ENCODE results near the gene SDF4. TPM values are rescaled to one million over a fixed set of nuclear protein-coding genes. Genes with fewer than 3 reads are reported as not detected.

SDF4 gene
- total and polyA plus RNA-seq, 2 donors (not counting 1 experiment from before 2014, with no cell fraction given), result 127 to 133 TPM

- DNase-seq (ENCODE audit: low read depth in 2 of 2), result no peak
- Histone ChIP-seq H2AFZ (ENCODE audit: low read length) (no peak overlapping the region), H3K4me1 (ENCODE audit: control insufficient read depth, extremely low read depth, insufficient read depth, low read length) (no peaks in the 10 kb centered on the region), H3K9ac (ENCODE audit: insufficient read depth, low read length) (no peak overlapping the region), H3K9me3 (ENCODE audit: control insufficient read depth, insufficient read depth, low read depth, low read length) (no peaks in the 10 kb centered on the region), H3K36me3 (ENCODE audit: control insufficient read depth, insufficient read depth, low read length) (peaks cover 26% of the 10 kb centered on the region), H4K20me1 (ENCODE audit: control insufficient read depth, extremely low read depth, insufficient read depth, low read length) (no peaks in the 10 kb centered on the region), H3K27ac (ENCODE audit: insufficient read depth, low read length) (no peak overlapping the region), H3K4me2 (ENCODE audit: extremely low read depth, insufficient read depth, low read length) (no peak overlapping the region), H3K79me2 (ENCODE audit: control insufficient read depth, insufficient read depth, low read length) (no peaks in the 10 kb centered on the region), H3K4me3 (replicated peaks in 1 of 4; ENCODE audit: control extremely low read depth in 1 of 4, insufficient read depth in 1 of 4, low read depth in 3 of 4, low read length in 4 of 4) (no peak overlapping the region), H3K27me3 (ENCODE audit: control insufficient read depth, insufficient read depth, low read length) (no peaks in the 10 kb centered on the region)
- TF ChIP-seq EZH2 (IDR thresholded peaks at IDR 0.05; ENCODE audit: low read length, missing control alignments), result no peak
- TF ChIP-seq, protein P1, sequence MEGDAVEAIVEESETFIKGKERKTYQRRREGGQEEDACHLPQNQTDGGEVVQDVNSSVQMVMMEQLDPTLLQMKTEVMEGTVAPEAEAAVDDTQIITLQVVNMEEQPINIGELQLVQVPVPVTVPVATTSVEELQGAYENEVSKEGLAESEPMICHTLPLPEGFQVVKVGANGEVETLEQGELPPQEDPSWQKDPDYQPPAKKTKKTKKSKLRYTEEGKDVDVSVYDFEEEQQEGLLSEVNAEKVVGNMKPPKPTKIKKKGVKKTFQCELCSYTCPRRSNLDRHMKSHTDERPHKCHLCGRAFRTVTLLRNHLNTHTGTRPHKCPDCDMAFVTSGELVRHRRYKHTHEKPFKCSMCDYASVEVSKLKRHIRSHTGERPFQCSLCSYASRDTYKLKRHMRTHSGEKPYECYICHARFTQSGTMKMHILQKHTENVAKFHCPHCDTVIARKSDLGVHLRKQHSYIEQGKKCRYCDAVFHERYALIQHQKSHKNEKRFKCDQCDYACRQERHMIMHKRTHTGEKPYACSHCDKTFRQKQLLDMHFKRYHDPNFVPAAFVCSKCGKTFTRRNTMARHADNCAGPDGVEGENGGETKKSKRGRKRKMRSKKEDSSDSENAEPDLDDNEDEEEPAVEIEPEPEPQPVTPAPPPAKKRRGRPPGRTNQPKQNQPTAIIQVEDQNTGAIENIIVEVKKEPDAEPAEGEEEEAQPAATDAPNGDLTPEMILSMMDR (conservative IDR thresholded peaks at IDR 0.05 in 1 of 2, IDR thresholded peaks at IDR 0.05 in 1 of 2; ENCODE audit: low read depth in 1 of 2, low read length in 2 of 2), result no peak
Measured at GRCh38 chr1:1215881-1216605, 15.8 kb downstream of the SDF4 start.

DNA sequence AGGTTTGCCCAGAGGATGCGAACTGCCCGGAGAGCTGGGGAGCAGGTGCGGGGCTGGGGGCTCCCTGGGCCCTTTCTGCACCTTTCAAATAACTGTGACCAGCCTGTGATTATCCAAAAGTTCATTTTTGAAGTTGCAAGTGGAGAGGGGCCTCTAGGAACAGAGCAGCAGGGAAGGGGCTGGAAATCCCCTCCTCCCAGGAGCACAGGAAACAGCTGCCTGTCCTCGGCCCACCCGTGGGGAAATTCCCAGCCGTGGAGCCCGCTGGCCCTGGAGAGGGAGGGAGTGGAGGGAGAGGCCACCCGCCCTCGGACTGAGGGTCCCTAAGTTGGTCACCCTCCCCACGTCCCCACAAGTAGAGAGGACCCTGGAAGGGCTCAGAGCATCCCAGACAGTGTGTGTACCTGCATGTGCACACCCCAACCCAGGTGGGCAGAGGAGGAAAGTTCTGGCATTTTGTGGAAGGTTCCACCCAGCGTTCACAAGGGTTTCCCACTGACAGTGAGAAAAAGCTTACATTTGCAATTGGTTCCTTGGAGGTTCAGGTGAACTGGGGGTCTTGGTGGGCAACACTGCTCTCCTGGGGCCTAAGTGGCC lies 16.6 kb downstream of the SDF4 start:
- no peaks in the 10 kb centered on the region for H3K4me1 ChIP-seq (ENCODE audit: control insufficient read depth, extremely low read depth, insufficient read depth, low read length)
- H3K9me3 ChIP-seq (ENCODE audit: control insufficient read depth, insufficient read depth, low read depth, low read length), result no peaks in the 10 kb centered on the region
- no peak overlapping the region for H3K4me2 ChIP-seq (ENCODE audit: extremely low read depth, insufficient read depth, low read length)
- TF ChIP-seq EZH2 (IDR thresholded peaks at IDR 0.05; ENCODE audit: low read length, missing control alignments), result no peak
- TF ChIP-seq, protein P1 (conservative IDR thresholded peaks at IDR 0.05 in 1 of 2, IDR thresholded peaks at IDR 0.05 in 1 of 2; ENCODE audit: low read depth in 1 of 2, low read length in 2 of 2), result no peak
- no peaks in the 10 kb centered on the region for H3K27me3 ChIP-seq (ENCODE audit: control insufficient read depth, insufficient read depth, low read length)
- H2AFZ ChIP-seq (ENCODE audit: low read length), result no peak overlapping the region
- peaks cover 21% of the 10 kb centered on the region for H3K36me3 ChIP-seq (ENCODE audit: control insufficient read depth, insufficient read depth, low read length)
- no peak overlapping the region for H3K27ac ChIP-seq (ENCODE audit: insufficient read depth, low read length)
- H3K4me3 ChIP-seq (replicated peaks in 1 of 4; ENCODE audit: control extremely low read depth in 1 of 4, insufficient read depth in 1 of 4, low read depth in 3 of 4, low read length in 4 of 4), result no peak overlapping the region
- no peaks in the 10 kb centered on the region for H3K79me2 ChIP-seq (ENCODE audit: control insufficient read depth, insufficient read depth, low read length)
- H4K20me1 ChIP-seq (ENCODE audit: control insufficient read depth, extremely low read depth, insufficient read depth, low read length), result no peaks in the 10 kb centered on the region
- H3K9ac ChIP-seq (ENCODE audit: insufficient read depth, low read length), result no peak overlapping the region
- no peak for DNase-seq (ENCODE audit: low read depth in 2 of 2)

DNA sequence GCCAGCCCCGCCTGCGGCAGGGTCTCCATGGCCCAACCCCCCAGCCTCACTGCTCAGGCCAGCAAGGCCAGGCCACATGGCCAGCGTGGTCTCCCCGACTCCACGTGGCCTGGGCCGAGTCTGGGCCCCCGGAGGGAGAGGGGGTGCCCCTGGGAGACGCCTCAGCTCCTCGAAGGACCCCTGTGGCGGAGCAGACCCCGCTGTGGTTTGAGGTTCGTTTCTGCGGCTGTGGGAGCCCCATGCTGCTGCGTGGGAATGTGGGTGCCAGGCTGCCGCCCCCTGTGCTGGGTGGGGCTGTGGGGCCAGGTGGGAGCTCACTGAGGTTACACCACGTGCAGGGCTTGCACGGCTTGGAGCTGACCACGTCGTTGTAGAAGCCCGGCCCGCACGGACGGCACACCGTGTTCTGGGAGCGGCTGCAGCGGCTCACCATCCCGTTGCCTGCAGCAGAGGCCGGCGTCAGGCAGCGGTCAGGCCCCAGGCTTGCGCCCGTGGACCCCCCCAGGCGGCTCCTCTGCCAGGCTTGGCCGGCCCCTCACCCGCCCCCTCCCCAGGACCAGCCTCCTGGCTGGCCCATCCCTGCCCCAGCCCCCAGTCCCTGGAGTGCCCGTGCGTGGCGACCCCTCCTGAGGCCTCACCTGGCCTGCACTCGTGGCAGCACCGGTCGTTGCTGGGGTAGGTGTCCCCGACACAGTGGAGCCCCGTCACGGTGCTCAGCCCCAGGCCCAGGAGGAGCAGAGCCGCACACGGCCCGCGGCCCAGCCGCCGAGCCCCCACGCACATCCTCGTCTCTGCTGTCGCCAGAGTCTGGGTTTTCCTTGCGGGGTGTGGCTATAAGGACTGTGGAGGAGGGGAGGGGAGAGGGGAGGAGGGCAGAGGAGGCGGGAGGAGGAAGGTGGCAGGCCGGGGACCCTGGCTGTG lies 18.2 kb downstream of the SDF4 start, which contains the start of gene TNFRSF4:
Gene TNFRSF4, minus strand, starts transcription at position 809 of the 921 bp plus-strand sequence. Its CDS starts 26 bp downstream, at position 783.
- no peak for DNase-seq (ENCODE audit: low read depth in 2 of 2)
- H3K4me3 ChIP-seq (replicated peaks in 1 of 4; ENCODE audit: control extremely low read depth in 1 of 4, insufficient read depth in 1 of 4, low read depth in 3 of 4, low read length in 4 of 4), result no peak within 1 kb of the TSS
- H3K27me3 ChIP-seq (ENCODE audit: control insufficient read depth, insufficient read depth, low read length), result no peaks in the 10 kb centered on the region

More for the DNA sequence above, 18.2 kb downstream of the SDF4 start, which contains the start of gene TNFRSF4:
- H3K9me3 ChIP-seq (ENCODE audit: control insufficient read depth, insufficient read depth, low read depth, low read length), result no peaks in the 10 kb centered on the region
- no peak within 1 kb of the TSS for H3K27ac ChIP-seq (ENCODE audit: insufficient read depth, low read length)
- H3K4me1 ChIP-seq (ENCODE audit: control insufficient read depth, extremely low read depth, insufficient read depth, low read length), result peaks cover 3% of the 10 kb centered on the region
- H3K36me3 ChIP-seq (ENCODE audit: control insufficient read depth, insufficient read depth, low read length), result peaks cover 19% of the 10 kb centered on the region
- TF ChIP-seq, protein P1 (conservative IDR thresholded peaks at IDR 0.05 in 1 of 2, IDR thresholded peaks at IDR 0.05 in 1 of 2; ENCODE audit: low read depth in 1 of 2, low read length in 2 of 2), result no peak
- TF ChIP-seq EZH2 (IDR thresholded peaks at IDR 0.05; ENCODE audit: low read length, missing control alignments), result no peak
- no peaks in the 10 kb centered on the region for H4K20me1 ChIP-seq (ENCODE audit: control insufficient read depth, extremely low read depth, insufficient read depth, low read length)
- no peak within 1 kb of the TSS for H3K4me2 ChIP-seq (ENCODE audit: extremely low read depth, insufficient read depth, low read length)
- H3K79me2 ChIP-seq (ENCODE audit: control insufficient read depth, insufficient read depth, low read length), result no peaks in the 10 kb centered on the region
- no peak within 1 kb of the TSS for H3K9ac ChIP-seq (ENCODE audit: insufficient read depth, low read length)
- H2AFZ ChIP-seq (ENCODE audit: low read length), result no peak within 1 kb of the TSS

All from fibroblast of lung (primary cell).